Measurements from ENCODE around the gene C4A. TPM values are rescaled to one million over a fixed set of nuclear protein-coding genes. Genes with fewer than 3 reads are reported as not detected.

The C4A gene
- total RNA-seq, 4 donors from 2014 or later: 230 to 361 (median 258) TPM

GRCh38 chr6:31966506-31966905 is 15.4 kb upstream of the C4A start:
- Histone ChIP-seq H3K36me3 (peaks cover 0 to 94% (median 49%) of the 10 kb centered on the region in 3 donors), H3K4me3 (no peak overlapping the region), H3K9me3 (no peaks in the 10 kb centered on the region), H3K27ac (no peak overlapping the region), H3K27me3 (no peaks in the 10 kb centered on the region), H3K4me1 (peaks cover 0 to 18% (median 7%) of the 10 kb centered on the region in 4 donors)
- TF ChIP-seq POLR2A (IDR thresholded peaks at IDR 0.05) (no peak), CTCF (IDR thresholded peaks at IDR 0.05) (no peak), EP300 (IDR thresholded peaks at IDR 0.05) (no peak)
- no peak for DNase-seq (ENCODE audit: low spot score in 2 of 2)
- 83 to 93% methylated on average over 7 of the region's 7 CpGs for WGBS, 2 donors

- Histone ChIP-seq H3K4me1 (peaks cover 0 to 20% (median 7%) of the 10 kb centered on the region in 4 donors), H3K9me3 (no peaks in the 10 kb centered on the region), H3K27me3 (no peaks in the 10 kb centered on the region), H3K27ac (no peak overlapping the region), H3K4me3 (no peak overlapping the region), H3K36me3 (peaks cover 0 to 87% (median 46%) of the 10 kb centered on the region in 3 donors)
- WGBS, 2 donors: 84 to 88% methylated on average over 10 of the region's 10 CpGs
- no peak for DNase-seq (ENCODE audit: low spot score in 2 of 2)
- TF ChIP-seq EP300 (IDR thresholded peaks at IDR 0.05) (no peak), POLR2A (IDR thresholded peaks at IDR 0.05) (no peak), CTCF (IDR thresholded peaks at IDR 0.05) (no peak)
These were observed 14.6 kb upstream of the C4A start for GRCh38 chr6:31966997-31967925.

- WGBS, 2 donors: 69 to 85% methylated on average over 3 of the region's 3 CpGs
- H3K27ac ChIP-seq: no peak overlapping the region
These were observed 13.9 kb upstream of the C4A start for GRCh38 chr6:31967926-31968320.

GRCh38 chr6:31968326-31968725 is 13.5 kb upstream of the C4A start:
- Histone ChIP-seq H3K27ac (no peak overlapping the region), H3K36me3 (peaks cover 0 to 76% (median 37%) of the 10 kb centered on the region in 3 donors), H3K4me1 (peaks cover 0 to 28% (median 15%) of the 10 kb centered on the region in 4 donors), H3K4me3 (no peak overlapping the region), H3K9me3 (no peaks in the 10 kb centered on the region), H3K27me3 (no peaks in the 10 kb centered on the region)
- no peak for DNase-seq (ENCODE audit: low spot score in 2 of 2)
- TF ChIP-seq EP300 (IDR thresholded peaks at IDR 0.05): no peak
- no peak for TF ChIP-seq POLR2A (IDR thresholded peaks at IDR 0.05)
- no peak for TF ChIP-seq CTCF (IDR thresholded peaks at IDR 0.05)
- WGBS, 2 donors: 76 to 79% methylated on average over 7 to 11 of the region's 11 CpGs

More at GRCh38 chr6:31967926-31968320, 13.9 kb upstream of the C4A start:
- no peak for TF ChIP-seq POLR2A (IDR thresholded peaks at IDR 0.05)
- H3K9me3 ChIP-seq: no peaks in the 10 kb centered on the region
- no peak overlapping the region for H3K4me3 ChIP-seq
- H3K4me1 ChIP-seq: peaks cover 0 to 24% (median 11%) of the 10 kb centered on the region in 4 donors
- no peaks in the 10 kb centered on the region for H3K27me3 ChIP-seq
- peaks cover 0 to 80% (median 39%) of the 10 kb centered on the region in 3 donors for H3K36me3 ChIP-seq
- no peak for DNase-seq (ENCODE audit: low spot score in 2 of 2)

- no peak for DNase-seq (ENCODE audit: low spot score in 2 of 2)
- TF ChIP-seq EP300 (IDR thresholded peaks at IDR 0.05): no peak
- TF ChIP-seq CTCF (IDR thresholded peaks at IDR 0.05): no peak
- TF ChIP-seq POLR2A (IDR thresholded peaks at IDR 0.05): no peak
- H3K9me3 ChIP-seq: no peaks in the 10 kb centered on the region
- H3K27me3 ChIP-seq: no peaks in the 10 kb centered on the region
- no peak overlapping the region for H3K4me3 ChIP-seq
- H3K27ac ChIP-seq: no peak overlapping the region
- 83 to 84% methylated on average over 20 to 23 of the region's 23 CpGs for WGBS, 2 donors
- H3K4me1 ChIP-seq: peaks cover 0 to 35% (median 17%) of the 10 kb centered on the region in 4 donors
- H3K36me3 ChIP-seq: peaks cover 0 to 69% (median 31%) of the 10 kb centered on the region in 3 donors
These were observed 12.8 kb upstream of the C4A start for GRCh38 chr6:31968791-31969711.
